ENCODE measurements around the gene NAA10. TPM values are rescaled to one million over a fixed set of nuclear protein-coding genes. Genes with fewer than 3 reads are reported as not detected.
A peak's percentile ranks its signal among the peaks of the same experiment; 100 is the strongest.

Gene NAA10
- total RNA-seq, 4 donors from 2014 or later: 29.9 to 57.2 (median 47.4) TPM

GRCh38 chrX:153974726-153975286, 40.0 kb upstream of the NAA10 start:
- in situ Hi-C loops (cut with MboI; ENCODE audit: low pct_ligation_motif_present in 1 of 4, low pct_unique_long_range_greater_than_20kb in 1 of 4, low sequenced_read_pairs in 3 of 4) (loop anchor here in 2 of 4 donors (25.0 kb wide), 2 partner anchors 213 to 562 kb away; partner anchors contain the start of genes G6PD (in 1 of the 2), IKBKG (in 1 of the 2) and PLXNB3 (in 1 of the 2)), intact Hi-C loops (cut with DNase I; ENCODE audit: low total_unique reads) (no loop called here)
- DNase-seq: no peak

GRCh38 chrX:153974003-153974725, 39.3 kb upstream of the NAA10 start:
- in situ Hi-C loops (cut with MboI; ENCODE audit: low pct_ligation_motif_present in 1 of 4, low pct_unique_long_range_greater_than_20kb in 1 of 4, low sequenced_read_pairs in 3 of 4) (loop anchor here in 2 of 4 donors (25.0 kb wide), 2 partner anchors 212 to 563 kb away; partner anchors contain the start of genes G6PD (in 1 of the 2), IKBKG (in 1 of the 2) and PLXNB3 (in 1 of the 2)), intact Hi-C loops (cut with DNase I; ENCODE audit: low total_unique reads) (no loop called here)
- WGBS, 2 donors (ENCODE audit: low coverage in 1 of 2): 73 to 100% methylated on average over 3 to 14 of the region's 14 CpGs
- peak overlapping the region in 1 of 4 donors; percentile 91 for H3K4me3 ChIP-seq
- peaks cover 0 to 27% (median 22%) of the 10 kb centered on the region in 4 donors for H3K4me1 ChIP-seq
- DNase-seq: no peak
- no peaks in the 10 kb centered on the region for H3K9me3 ChIP-seq
- TF ChIP-seq POLR2AphosphoS5 (IDR thresholded peaks at IDR 0.05) (no peak), CTCF (IDR thresholded peaks at IDR 0.05) (no peak), EP300 (IDR thresholded peaks at IDR 0.05; ENCODE audit: low read depth) (no peak), POLR2A (IDR thresholded peaks at IDR 0.05) (no peak)
- no peaks in the 10 kb centered on the region for H3K36me3 ChIP-seq
- no peaks in the 10 kb centered on the region for H3K27me3 ChIP-seq
- peak overlapping the region; percentile 94 to 100 (median 98) for H3K27ac ChIP-seq

More at GRCh38 chrX:153974726-153975286, 40.0 kb upstream of the NAA10 start:
- no peak for TF ChIP-seq EP300 (IDR thresholded peaks at IDR 0.05; ENCODE audit: low read depth)
- no peak for TF ChIP-seq POLR2AphosphoS5 (IDR thresholded peaks at IDR 0.05)
- TF ChIP-seq CTCF (IDR thresholded peaks at IDR 0.05): no peak
- TF ChIP-seq POLR2A (IDR thresholded peaks at IDR 0.05): no peak
- peaks cover 0 to 21% (median 17%) of the 10 kb centered on the region in 4 donors for H3K4me1 ChIP-seq
- H3K36me3 ChIP-seq: no peaks in the 10 kb centered on the region
- peak overlapping the region; percentile 94 to 100 (median 98) for H3K27ac ChIP-seq
- no peak overlapping the region for H3K4me3 ChIP-seq
- WGBS, 2 donors (ENCODE audit: low coverage in 1 of 2): 77 to 83% methylated on average over 1 to 3 of the region's 3 CpGs
- no peaks in the 10 kb centered on the region for H3K27me3 ChIP-seq
- no peaks in the 10 kb centered on the region for H3K9me3 ChIP-seq

GRCh38 chrX:153973127-153974002, 38.5 kb upstream of the NAA10 start:
- H3K27ac ChIP-seq: peak overlapping the region; percentile 94 to 100 (median 98)
- TF ChIP-seq CTCF (IDR thresholded peaks at IDR 0.05) (no peak), POLR2A (IDR thresholded peaks at IDR 0.05) (peak; percentile 30)
- peaks cover 0 to 33% (median 30%) of the 10 kb centered on the region in 4 donors for H3K4me1 ChIP-seq
- no peaks in the 10 kb centered on the region for H3K27me3 ChIP-seq
- H3K9me3 ChIP-seq: no peaks in the 10 kb centered on the region
- no peak for DNase-seq
- in situ Hi-C loops (cut with MboI; ENCODE audit: low pct_ligation_motif_present in 1 of 4, low pct_unique_long_range_greater_than_20kb in 1 of 4, low sequenced_read_pairs in 3 of 4): loop anchor here in 2 of 4 donors (25.0 kb wide), 2 partner anchors 211 to 564 kb away; partner anchors contain the start of genes G6PD (in 1 of the 2), IKBKG (in 1 of the 2) and PLXNB3 (in 1 of the 2)
- peak overlapping the region in 3 of 4 donors; percentile 63 to 91 (median 83) for H3K4me3 ChIP-seq
- 55% methylated on average over 20 of the region's 20 CpGs; no CpG with 5 or more reads in 1 of the 2 donors for whole genome bisulfite sequencing, 2 donors (ENCODE audit: low coverage in 1 of 2)
- no peaks in the 10 kb centered on the region for H3K36me3 ChIP-seq
- intact Hi-C loops (cut with DNase I; ENCODE audit: low total_unique reads): no loop called here
